Brain microvascular endothelial cell (primary cell): ENCODE results near the gene XK.

Experiments
- DNase-seq: peaks from one replicate; pipeline ENCODE4 v3.0.0-alpha.2; 2020
- H3K27ac ChIP-seq: fragments of 250-450 bp; sonication (Bioruptor Pico); 2 replicates; pipeline ENCODE4 v1.5.1; 2020; ENCODE audit warnings: mild to moderate bottlenecking, moderate library complexity
- H3K27me3 ChIP-seq: fragments of 250-450 bp; sonication (Bioruptor Pico); replicated peaks from 2 replicates; pipeline ENCODE4 v1.5.1; 2020; ENCODE audit warnings: mild to moderate bottlenecking
- H3K36me3 ChIP-seq: fragments of 250-450 bp; sonication (Bioruptor Pico); replicated peaks from 2 replicates; pipeline ENCODE4 v1.5.1; 2020; ENCODE audit warnings: mild to moderate bottlenecking
- H3K4me3 ChIP-seq: 2 replicates; pipeline ENCODE4 v1.5.1; 2011; ENCODE audit warnings: low read depth, mild to moderate bottlenecking, control low read depth, low read length, moderate library complexity
- CTCF ChIP-seq: IDR thresholded peaks from 2 replicates; pipeline ENCODE4 v1.5.1; 2011; ENCODE audit warnings: low read depth, mild to moderate bottlenecking, moderate library complexity, low read length, control low read depth, inconsistent platforms; ENCODE audit errors: missing control alignments
- in situ Hi-C: cut with HindIII; loops from 2 replicates; pipeline ENCODE4 v1.10.0; 2017; ENCODE audit warnings: low sequenced_read_pairs, low pct_ligation_motif_present

Gene XK

GRCh38 chrX:37677243-37677642 lies 8.3 kb upstream of the XK start:
- H3K27ac ChIP-seq, result no peak overlapping the region
- DNase-seq, result no peak
- TF ChIP-seq CTCF, result no peak

GRCh38 chrX:37677765-37678164 lies 7.8 kb upstream of the XK start:
- Histone ChIP-seq H3K36me3 (no peaks in the 10 kb centered on the region), H3K4me3 (no peak overlapping the region), H3K27me3 (no peaks in the 10 kb centered on the region), H3K27ac (no peak overlapping the region)
- no peak for DNase-seq
- TF ChIP-seq CTCF, result no peak
- in situ Hi-C loops, result no loop called here

More at GRCh38 chrX:37677243-37677642, 8.3 kb upstream of the XK start:
- Histone ChIP-seq H3K36me3 (no peaks in the 10 kb centered on the region), H3K4me3 (no peak overlapping the region), H3K27me3 (no peaks in the 10 kb centered on the region)
- in situ Hi-C loops, result no loop called here

- no peak for TF ChIP-seq CTCF
Measured at GRCh38 chrX:37678574-37678973, 7.0 kb upstream of the XK start.

GRCh38 chrX:37679230-37679629 lies 6.4 kb upstream of the XK start:
- Histone ChIP-seq H3K27ac (no peak overlapping the region), H3K27me3 (no peaks in the 10 kb centered on the region), H3K36me3 (no peaks in the 10 kb centered on the region), H3K4me3 (no peak overlapping the region)
- in situ Hi-C loops, result no loop called here
- TF ChIP-seq CTCF, result no peak
- DNase-seq, result no peak

More at GRCh38 chrX:37678574-37678973, 7.0 kb upstream of the XK start:
- H3K27me3 ChIP-seq, result no peaks in the 10 kb centered on the region
- DNase-seq, result no peak
- no peaks in the 10 kb centered on the region for H3K36me3 ChIP-seq
- in situ Hi-C loops, result no loop called here
- no peak overlapping the region for H3K4me3 ChIP-seq
- no peak overlapping the region for H3K27ac ChIP-seq

- no peak for DNase-seq
- no peak overlapping the region for H3K4me3 ChIP-seq
- no peaks in the 10 kb centered on the region for H3K36me3 ChIP-seq
- in situ Hi-C loops, result no loop called here
- H3K27me3 ChIP-seq, result no peaks in the 10 kb centered on the region
- TF ChIP-seq CTCF, result no peak
- H3K27ac ChIP-seq, result no peak overlapping the region
Measured at GRCh38 chrX:37679888-37680287, 5.7 kb upstream of the XK start.

GRCh38 chrX:37684426-37684825 lies 1.2 kb upstream of the XK start:
- in situ Hi-C loops, result no loop called here
- H3K27ac ChIP-seq, result no peak overlapping the region
- no peaks in the 10 kb centered on the region for H3K27me3 ChIP-seq
- H3K4me3 ChIP-seq, result no peak overlapping the region
- no peaks in the 10 kb centered on the region for H3K36me3 ChIP-seq
- TF ChIP-seq CTCF, result no peak
- no peak for DNase-seq
